GM21381 (cell line): Measurements from ENCODE around the gene CRACDL.
"Not testable (repeated sequence)": the region's sequence is repeated elsewhere in the genome, so short reads cannot be mapped to it uniquely, and the experiment has no call there.

Experiments used
- ATAC-seq: cut with Tn5 transposase; IDR thresholded peaks from one replicate; pipeline ENCODE4 v1.9.1; 2021; ENCODE audit warnings: mild to moderate bottlenecking, moderate library complexity; ENCODE audit not compliant: unreplicated experiment

The CRACDL gene

GRCh38 chr2:98907966-98908905 lies 27.8 kb downstream of the CRACDL start:
- ATAC-seq = no peak

GRCh38 chr2:98907385-98907784 lies 28.6 kb downstream of the CRACDL start:
- ATAC-seq = no peak

- ATAC-seq = no peak
Observed at GRCh38 chr2:98903767-98904485, 32.1 kb downstream of the CRACDL start.

DNA sequence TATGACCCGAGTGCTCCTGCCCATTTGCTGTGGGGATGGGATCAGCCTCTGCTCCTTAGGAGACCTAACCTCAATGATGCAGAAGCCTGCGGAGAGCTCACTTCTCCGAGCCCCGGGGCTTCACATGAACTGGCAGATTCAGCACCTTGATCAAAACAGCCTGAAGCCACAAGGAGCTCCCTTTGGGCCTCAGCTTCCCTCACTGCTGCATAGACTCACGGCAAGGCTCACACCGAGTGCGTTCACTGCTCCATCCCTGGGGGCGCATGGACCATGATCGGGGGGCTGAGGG lies 33.0 kb downstream of the CRACDL start:
- no peak for ATAC-seq

DNA sequence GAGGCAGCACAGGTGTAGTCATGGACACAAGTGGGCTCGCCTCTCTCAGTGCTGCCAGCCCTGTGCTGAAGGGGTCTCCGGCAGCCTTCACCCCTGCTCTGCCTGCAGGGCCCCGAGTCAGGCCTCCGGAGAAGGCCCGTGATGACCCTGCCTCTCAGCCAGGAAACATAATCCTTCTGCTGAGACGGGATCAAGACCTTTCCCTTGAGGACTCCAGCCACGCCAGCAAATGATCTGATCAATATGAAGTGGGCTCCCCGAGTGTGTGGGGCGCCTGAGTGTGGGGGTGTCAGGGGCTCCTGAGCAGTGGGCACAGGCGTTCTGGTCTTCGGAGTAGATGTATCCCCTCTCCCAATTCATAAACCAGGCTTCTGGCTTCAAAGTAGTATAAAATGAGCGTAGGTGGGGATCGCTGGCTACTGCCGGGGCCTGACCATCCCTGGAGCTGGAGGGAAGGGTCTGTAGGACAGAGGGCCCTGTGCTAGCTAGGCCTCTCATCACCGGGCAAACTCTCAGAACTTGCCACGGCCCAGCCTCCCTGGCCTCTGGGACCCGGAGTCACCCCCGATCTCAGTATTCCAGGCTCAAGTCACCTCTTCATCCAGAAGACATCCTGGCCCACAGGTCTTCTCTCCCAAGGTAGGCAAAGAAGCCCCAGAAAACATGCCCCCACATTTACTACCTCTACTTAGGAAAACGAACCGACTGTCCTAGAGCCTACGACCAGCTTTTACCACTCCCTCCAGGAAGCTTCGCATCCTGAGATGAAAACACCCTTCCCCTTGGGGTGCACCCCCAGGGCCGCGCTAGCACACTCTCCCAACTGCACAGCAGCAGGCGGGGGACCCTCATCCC lies 33.6 kb downstream of the CRACDL start:
- no peak for ATAC-seq

DNA sequence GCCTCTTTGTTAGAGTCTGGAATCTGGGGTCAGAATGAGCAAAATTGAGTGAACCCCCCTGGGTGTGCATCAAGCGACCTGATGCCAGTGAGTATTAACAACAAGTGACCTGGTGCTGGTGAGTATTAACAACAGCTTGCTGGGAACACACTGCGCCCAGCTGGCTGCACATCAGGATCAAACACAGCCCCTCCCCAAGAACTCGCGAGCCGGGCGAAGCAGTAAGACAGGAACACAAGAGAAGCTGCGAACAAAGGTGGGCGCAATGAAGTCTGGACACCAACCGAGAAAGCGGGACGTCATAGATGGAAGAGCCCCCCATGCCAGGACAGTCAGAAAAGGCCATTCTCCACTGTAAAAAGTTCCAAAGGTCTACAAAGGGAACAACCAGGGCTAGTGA lies 34.3 kb downstream of the CRACDL start:
- ATAC-seq = no peak

DNA sequence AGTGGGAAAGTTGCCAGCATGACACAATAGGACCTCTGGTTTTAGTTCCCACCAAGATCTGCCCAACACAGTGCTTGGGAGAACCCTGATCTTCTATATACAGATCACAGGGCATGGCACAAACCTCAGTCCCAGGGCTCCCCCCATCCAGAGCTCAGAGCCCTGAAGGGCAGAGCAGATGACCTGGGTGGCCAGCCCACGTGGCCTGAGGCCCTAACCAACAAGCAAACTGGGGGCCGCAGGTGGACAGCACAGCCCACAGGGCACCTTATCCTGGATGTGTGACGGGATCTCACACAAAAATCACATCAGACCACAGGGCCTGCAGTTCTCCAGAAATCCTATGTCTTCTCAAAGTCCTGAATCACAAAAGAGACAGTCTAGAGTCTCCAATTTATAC lies 34.7 kb downstream of the CRACDL start:
- no peak for ATAC-seq

DNA sequence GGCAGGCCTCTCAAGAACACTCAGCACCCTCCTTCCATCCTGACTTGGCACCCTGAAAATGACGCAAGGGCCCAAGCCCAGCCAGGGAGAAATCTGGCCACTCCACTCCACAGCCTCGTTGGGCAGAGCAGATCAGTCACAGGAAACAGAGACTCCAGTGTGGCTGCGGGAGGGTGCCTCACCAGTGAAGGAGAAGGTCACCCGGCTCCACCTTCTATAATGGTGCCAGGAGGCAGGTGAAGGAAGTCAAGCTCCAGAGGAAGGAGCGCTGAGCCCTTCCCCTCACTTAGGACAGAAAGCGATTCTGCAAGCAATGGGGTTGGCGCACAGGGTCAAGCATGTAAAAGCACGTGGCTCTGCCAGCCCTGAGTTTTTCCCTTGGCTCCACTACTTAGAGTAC lies 35.3 kb downstream of the CRACDL start:
- no peak for ATAC-seq

GRCh38 chr2:98899703-98900078 lies 36.3 kb downstream of the CRACDL start:
- not testable (repeated sequence) for ATAC-seq

DNA sequence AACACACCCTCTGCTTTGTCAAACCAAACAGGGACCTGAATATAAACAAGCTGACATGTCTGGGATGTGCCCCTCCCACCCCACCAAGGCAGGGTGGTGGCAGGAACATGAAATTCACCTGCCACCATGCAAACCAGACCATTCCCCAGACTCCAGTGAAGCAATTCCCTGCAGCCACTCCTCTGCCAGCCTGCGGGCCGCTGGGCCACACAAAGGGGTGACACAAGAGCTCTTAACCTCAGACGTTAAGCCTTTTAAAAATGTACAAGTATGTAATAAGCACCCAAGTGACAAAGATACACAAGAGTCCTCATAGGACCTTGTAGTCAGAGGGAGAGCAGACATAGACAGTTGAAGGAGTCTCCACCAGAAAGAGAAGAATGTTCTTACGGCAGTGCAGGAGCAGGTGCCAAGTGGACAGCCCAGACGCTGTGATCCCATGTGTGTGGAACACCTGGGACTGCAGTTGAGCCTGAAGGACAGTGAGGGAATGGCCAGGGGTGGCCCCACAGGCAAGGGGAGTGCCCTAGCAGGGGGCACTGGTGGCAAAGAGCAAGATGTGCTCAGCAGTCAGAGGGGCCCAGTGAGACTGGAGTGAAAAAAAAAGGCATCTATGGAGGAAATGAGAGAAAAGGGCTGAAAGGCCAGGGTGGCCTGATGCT lies 36.9 kb downstream of the CRACDL start:
- no peak for ATAC-seq

DNA sequence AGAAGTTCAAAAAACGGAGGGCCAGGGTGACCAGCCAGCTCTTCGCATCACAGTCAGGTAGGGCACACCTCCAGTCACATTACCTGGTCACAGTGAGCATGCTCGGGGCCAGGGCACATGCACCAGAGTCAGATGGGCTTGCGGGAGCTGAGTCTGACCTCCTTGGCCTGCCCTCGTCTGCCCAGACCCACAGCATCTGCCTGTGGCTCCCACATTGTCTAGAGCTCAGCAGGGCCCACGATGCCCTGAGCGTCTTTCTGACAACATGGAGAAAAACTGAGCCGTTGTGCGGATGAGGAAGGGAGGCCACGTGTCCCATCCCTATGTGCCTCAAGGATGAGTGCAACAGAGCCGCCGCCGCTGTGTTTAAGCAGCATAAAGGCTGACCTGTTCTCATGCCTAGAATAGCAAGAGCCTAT lies 37.6 kb downstream of the CRACDL start:
- ATAC-seq = no peak

DNA sequence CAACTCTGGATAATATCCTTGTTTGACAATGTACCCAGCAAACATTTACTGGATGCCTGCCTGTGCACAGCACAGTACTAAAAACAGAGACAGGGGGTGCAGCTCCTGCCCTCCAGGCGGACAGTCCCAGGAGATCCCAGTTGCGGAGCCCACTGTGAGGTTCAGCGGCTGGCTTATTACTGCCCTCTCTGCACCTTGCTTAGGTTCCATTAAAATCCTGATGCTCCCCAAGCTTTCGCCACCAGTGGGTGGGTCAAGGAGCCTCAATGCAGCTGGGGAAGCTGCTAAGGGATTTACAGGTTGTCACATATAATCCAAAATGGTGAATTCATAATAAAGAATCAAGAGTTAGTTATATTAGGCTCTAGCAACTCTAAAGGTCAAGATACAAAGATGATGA lies 38.3 kb downstream of the CRACDL start:
- ATAC-seq = no peak

- no peak for ATAC-seq
Observed at GRCh38 chr2:98896944-98897343, 39.1 kb downstream of the CRACDL start.

- ATAC-seq = no peak
Observed at GRCh38 chr2:98896416-98896815, 39.6 kb downstream of the CRACDL start.

DNA sequence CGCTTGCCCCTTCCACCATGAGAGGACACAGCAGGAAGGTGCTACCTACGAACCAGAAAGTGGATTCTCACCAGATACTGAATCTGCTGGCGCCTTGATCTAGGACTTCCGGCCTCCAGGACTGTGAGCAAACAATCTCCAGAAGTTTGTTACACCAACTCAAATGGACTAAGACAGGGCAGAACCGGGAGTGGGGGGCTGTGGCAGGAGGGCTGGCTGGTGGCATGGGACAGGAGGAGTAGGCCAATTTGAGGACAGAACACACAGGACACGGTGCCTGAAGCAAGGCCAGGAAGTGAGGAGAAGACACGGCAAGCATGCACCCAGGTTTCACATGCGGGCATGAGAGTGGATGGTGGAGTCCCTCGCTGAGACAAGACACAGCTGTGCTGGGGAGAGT lies 40.1 kb downstream of the CRACDL start:
- ATAC-seq = no peak

GRCh38 chr2:98895221-98895620 lies 40.8 kb downstream of the CRACDL start:
- ATAC-seq = no peak

DNA sequence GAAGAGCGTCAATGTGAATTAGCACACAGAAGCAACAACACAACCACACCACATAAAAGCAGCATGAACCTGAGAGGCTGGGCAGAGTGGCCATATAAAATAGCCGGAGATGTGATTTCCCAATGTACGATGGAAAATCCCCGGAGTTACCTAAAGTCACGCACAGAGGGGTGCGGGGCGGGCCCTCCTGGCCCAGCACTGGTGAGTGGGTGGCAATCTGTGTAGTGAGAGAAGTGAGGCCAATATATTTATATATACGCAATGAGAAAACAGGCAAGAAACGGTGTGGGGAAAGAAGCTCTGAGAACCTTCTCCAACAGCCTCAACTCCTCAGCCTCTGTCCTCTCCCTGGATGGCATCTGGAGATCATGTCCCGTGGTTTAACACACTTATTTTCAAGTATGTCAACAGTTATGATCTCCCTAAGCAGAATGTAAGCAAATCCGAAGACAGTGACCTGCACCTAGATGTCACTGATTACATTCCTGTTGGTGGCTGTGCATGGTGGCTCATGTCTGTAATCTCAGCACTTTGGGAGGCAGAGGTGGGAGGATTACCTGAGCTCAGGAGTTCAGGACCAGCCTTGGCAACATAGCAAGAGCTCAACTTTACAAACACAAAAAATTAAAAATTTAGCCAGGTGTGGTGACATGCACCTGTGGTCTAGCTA lies 41.6 kb downstream of the CRACDL start:
- ATAC-seq = no peak

DNA sequence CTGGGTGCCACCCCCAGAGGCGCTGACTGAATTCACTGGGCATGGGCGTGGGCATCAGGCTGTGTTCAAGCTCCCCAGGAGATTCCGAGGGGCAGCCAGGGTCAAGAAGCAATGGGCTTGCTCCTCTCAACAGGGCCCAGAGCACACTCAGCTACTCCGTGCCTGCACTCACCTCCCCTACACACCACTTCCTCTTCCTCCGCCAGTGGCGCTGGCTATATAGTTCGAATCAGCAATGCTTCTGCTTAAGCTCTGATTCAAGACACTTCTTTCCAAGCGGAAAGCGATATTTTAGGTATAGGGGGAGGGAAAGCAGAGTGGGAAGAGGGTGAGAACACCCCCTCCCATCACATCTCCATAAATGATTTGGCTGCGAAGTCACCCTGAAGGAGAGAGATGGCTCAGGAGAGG lies 42.1 kb downstream of the CRACDL start:
- no peak for ATAC-seq

- ATAC-seq = no peak
Observed at GRCh38 chr2:98892871-98893270, 43.2 kb downstream of the CRACDL start.

GRCh38 chr2:98891591-98891990 lies 44.4 kb downstream of the CRACDL start:
- no peak for ATAC-seq
